Ureter (tissue), 1 donor: ENCODE data around the gene ANKDD1A. TPM values are rescaled to one million over a fixed set of nuclear protein-coding genes. Genes with fewer than 3 reads are reported as not detected.

Experiments
- DNase-seq: peaks from one replicate; pipeline ENCODE4 v3.0.0-alpha.2; 2020; ENCODE audit warnings: low spot score
- total RNA-seq: library from RNA; stranded (reverse); gene quantifications from one replicate; pipeline ENCODE4 v1.2.4, GENCODE V29; 2023
- donor health status: DM: yes; HTN: yes; CAD: no.

ANKDD1A gene
- 31.4 TPM for total RNA-seq

DNA sequence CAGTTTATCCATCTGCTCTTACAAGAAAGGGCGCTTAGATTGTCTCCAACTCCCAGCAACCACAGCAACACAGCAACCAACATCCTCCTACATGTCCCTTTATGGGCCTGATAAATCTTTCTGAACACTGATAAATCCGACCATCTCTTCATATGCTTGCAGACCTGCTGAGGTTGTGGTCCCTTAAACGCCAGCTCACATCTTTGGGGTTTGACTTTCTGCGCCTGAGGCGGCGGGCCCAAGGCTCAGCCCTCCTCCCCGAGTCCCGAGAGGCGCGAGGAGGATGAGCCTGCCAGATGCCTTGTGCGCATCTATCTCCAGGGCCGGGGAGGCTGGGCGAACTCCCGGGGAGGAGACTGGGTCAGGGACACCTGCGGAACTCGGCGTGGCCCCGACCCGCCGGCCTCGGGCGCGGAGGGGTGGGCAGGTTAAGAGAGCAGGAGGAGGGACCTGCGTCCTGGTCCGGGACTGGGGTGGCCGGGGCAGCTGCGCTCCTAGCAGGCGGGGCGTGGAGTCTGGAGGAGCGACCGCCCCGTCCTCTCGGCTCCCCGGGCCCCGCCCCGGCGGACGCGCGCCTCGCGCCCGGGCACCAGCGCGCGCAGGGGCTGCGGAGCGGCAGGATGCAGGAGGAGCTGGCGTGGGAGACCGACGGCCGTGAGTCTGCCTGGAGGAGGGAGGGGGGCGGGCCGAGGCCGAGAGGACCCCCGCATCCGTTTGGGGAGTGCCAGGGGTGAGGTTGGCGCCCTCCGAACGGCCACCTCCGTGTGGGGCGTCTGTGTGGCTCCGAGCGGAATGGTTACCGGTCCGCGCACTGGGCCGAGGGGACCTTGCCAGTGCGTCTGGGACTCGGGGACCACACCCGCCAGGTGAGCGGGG, at the start of gene ANKDD1A:
Gene ANKDD1A (plus strand): TSS at position 592 of the 876 bp plus-strand sequence. CDS start 29 bp downstream, at position 621.
- DNase-seq, result peak; percentile 75

- no peak for DNase-seq
These were observed 49.7 kb upstream of the ANKDD1A start for GRCh38 chr15:64861960-64862359.

DNA sequence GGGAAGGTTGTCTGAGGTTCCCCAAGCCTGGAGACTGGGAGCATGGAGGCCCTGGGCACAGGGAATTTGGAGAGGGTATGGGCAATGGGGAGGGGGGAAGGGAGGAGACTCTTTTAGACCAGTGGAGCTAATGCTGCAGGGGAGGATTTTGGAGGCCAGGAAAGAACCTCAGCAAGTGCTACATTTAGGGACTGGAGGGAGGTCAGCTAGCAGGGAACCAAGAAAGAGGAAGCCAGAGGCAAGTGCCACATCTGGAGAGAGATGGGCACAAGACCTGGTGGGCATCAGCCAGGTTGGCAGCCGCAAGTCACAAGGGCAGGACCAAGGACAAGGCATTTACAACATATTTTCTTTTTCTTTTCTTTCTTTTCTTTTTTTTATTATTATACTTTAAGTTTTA, 49.3 kb upstream of the ANKDD1A start:
- DNase-seq, result no peak

DNA sequence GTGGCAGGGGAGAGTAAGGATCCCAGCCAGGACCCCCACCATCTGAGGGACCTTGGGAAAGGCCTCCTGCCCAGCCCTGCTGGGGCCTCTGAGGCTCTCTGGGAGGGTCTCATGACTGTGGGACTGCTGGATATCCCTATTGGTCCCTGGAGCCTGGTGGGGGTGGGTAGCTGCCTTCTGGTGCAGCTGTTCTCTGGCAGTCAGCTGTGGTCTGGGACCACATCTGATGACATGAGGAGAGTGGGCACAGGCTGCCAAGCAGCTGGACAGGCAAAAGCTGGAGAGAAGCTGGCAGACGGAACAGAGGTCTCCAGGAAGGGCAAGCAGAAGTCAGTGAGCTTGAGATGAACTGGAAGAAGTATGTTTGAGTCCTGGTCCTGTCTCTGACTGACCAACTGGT, 47.6 kb upstream of the ANKDD1A start:
- DNase-seq, result no peak

DNA sequence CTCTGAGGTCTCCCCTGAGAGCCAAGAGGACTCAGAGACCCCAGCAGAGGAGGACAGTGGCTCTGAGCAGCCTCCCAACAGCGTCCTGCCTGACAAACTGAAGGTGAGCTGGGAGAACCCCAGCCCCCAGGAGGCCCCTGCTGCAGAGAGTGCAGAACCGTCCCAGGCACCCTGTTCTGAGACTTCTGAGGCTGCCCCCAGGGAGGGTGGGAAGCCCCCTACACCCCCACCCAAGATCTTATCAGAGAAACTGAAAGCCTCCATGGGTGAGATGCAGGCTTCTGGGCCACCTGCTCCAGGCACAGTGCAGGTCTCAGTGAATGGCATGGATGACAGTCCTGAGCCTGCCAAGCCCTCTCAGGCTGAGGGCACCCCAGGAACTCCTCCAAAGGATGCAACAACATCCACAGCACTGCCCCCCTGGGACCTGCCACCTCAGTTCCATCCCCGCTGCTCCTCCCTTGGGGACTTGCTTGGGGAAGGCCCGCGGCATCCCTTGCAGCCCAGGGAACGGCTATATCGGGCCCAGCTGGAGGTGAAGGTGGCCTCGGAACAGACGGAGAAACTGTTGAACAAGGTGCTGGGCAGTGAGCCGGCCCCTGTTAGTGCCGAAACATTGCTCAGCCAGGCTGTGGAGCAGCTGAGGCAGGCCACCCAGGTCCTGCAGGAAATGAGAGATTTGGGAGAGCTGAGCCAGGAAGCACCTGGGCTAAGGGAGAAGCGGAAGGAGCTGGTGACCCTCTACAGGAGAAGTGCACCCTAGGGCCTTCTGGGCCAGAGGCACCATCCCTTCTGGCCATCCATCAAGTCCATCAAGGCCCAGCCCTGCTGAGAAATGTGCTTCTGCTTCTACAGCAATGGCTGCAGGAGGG, 46.3 kb upstream of the ANKDD1A start:
- no peak for DNase-seq

DNA sequence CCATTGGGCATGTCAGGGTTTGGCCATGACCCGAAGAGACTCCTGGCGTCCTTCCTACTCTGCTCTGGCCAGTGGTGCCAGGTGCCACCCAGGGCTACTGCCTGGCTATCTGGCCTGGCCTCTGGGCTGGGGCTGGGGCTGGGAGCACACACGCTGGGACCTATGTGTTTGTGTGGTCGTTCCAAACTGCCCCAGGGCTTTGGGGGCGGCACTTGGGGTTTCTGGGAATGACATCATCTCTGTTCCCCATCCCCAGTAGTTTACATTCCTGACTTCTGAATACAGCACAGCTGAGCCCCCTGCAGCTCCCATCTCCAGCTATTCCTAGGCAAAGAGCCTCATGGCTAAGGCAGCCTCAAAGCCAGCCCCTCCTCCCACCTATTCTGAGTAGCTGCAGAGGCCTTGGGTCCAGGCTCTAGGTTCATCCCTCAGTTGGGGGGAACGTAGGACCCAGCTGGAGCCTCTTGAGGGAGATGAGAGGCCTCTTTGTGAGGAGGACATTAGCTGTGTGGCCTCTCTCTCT, 45.6 kb upstream of the ANKDD1A start:
- no peak for DNase-seq

GRCh38 chr15:64869501-64869900, 42.2 kb upstream of the ANKDD1A start:
- DNase-seq, result no peak

GRCh38 chr15:64870353-64870752, 41.3 kb upstream of the ANKDD1A start:
- no peak for DNase-seq

DNA sequence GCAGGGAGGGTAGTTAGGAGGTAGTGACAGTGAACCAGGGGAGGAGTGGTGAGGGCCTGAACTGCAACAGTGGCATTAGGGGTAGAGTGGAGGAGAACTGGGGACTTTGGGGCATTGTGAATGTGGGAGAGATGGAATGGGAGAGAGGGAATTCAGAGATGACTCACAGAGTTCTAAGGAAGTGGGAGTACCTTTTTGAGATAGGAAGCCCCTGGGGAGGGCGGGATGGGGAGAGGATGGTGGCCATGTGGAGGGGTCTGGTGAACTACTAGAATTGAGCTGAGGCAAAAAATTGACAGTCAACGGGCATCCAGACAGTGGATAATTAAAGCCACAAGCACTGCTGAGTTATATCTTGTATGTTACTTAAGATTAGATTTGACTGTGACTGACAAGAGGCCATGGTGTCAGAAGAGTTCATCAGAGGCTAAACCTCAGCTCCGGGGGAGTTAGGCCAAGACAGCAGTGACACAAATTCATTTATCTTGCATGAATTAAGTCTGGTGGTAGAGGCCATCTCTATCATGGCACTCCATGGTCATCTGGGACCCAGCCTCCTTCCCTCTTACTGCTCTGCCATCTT, 36.0 kb upstream of the ANKDD1A start:
- DNase-seq, result no peak

DNA sequence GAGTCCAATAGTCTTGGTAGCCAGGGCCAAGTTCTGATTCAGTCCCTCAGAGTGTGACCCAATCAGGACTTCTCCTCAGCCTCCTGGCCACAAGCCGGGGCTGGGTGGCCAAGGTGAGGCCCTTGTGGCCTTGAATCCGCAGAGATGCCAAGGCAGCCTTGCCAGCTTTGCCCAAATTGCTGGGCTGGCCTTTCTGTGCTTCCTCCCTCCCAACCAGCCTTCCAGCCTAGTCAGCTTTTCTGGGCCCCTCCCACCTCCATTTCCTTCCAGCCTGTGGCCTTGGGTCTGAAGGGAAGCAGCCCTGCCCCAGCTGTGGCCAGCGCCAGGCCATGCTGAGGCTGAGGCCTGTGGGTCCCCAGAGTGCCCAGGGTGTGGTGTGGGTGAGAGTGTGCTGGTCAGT, 34.3 kb upstream of the ANKDD1A start:
- DNase-seq, result no peak

GRCh38 chr15:64878705-64879104, 33.0 kb upstream of the ANKDD1A start:
- no peak for DNase-seq

GRCh38 chr15:64883100-64883581, 28.6 kb upstream of the ANKDD1A start:
- no peak for DNase-seq

DNA sequence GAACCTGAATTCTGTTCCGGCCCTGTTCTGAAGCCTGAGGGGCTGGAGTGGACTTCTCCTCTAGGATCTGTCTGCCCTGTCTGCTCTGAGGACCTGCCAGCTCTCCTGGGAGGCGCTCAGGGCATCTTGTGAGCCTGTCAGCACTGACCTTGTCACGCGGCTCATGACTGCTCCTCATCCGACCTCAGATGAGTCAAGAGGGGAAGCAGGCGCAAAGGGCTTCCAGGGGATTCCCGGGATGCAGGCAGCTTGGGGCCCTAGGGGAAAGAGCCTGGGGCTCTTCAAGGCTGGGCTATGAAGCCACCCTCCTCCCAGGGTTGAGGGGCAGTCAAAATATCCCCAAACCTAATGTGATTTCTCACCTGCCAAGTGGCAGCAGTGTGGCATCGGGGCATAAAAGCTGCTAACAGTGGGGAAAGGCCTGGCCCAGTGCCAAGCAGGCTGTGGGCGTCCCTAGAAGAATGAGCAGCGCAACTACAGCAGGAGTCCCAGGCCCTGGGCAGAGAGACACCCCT, 27.6 kb upstream of the ANKDD1A start:
- DNase-seq, result peak; percentile 66

DNA sequence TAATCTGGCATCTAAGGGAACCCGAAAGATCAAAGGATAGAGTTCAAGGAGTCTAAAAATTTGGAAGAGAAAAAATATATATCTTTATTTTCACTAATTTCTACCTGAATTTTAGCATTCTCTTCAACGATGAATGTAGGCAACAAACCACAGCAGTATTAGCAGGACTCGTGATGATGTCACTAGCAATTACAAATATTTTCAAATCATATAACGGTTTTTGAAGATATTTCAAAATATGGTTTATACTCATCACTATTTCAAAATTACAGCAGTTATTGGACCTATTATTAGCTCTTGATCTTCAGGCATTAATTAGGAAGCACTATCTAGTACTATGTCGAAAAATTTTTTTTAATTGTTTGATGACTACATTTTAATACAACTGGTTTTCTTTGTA, 27.0 kb upstream of the ANKDD1A start:
- no peak for DNase-seq

DNA sequence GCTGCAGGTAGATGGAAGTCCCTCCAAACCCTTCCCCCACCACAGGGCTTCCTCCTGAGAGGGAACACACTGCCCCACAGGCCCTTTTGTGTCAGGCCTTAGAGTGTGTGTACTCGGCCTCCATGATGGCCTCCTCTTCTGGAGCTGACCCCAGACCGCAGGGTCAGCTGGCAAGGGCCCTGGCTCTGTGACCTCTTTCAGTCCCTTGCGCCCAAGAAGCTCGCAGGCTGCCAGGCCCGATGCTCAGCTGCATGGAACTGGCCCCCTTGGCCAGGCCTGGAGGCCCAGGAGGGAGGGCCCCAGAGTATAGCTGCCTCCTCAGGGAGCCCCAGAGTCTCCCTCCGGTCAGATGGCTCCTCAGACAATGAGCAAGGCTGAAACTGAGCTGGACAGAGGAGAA, 23.4 kb upstream of the ANKDD1A start:
- DNase-seq, result no peak

- DNase-seq, result no peak
These were observed 20.1 kb upstream of the ANKDD1A start for GRCh38 chr15:64891561-64891960.

GRCh38 chr15:64892847-64893403, 18.8 kb upstream of the ANKDD1A start:
- DNase-seq, result no peak

- DNase-seq, result peak; percentile 96
These were observed 18.0 kb upstream of the ANKDD1A start for GRCh38 chr15:64893481-64894394.

DNA sequence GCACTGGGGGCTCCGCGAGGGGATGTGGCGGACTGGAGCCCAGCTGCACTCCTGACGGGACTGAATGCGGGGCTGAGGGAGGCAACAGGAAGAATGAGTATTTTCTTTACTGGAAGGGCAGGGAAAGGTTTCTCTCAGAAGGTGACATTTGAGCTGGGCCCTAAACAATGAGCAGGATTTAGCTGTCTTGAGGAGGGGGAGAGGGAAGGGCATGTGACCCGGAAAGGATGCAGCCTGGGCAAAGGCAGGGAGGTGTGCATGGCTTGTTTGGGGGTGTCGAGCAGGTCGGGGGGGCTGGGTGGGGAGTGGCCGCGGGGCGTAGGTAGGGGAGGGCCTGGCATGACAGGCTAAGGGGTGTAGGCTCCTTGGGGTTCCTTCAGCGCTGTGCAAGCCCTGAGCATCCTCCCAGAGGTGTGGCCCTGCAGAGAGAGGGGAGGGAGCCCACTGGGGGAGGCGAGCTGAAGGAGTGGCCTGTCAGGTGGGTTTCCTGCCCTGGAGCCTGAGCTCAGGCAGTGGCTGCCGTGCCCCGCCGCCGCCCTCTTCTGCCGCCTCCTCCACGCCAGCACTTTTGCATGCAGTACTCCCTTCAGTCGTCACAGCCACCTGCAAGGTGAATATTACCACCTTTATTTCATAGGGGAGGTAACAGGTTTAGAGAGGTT, 17.2 kb upstream of the ANKDD1A start:
- DNase-seq, result peak; percentile 78
